Stomach (tissue), 9 donors: ENCODE measurements around the gene SF1. TPM values are rescaled to one million over a fixed set of nuclear protein-coding genes. Genes with fewer than 3 reads are reported as not detected.

Experiments
- DNase-seq, 2 donors: peaks; one replicate each; pipeline versions ENCODE4 v3.0.0 to v3.0.0-alpha.2; 2013 to 2019
- H3K27ac ChIP-seq, 5 donors: fragments of 200-600 bp in 4 of 5; sonication (generic) in 4 of 5; one replicate each; pipeline ENCODE4 v1.5.1; 2013 to 2019; ENCODE audit warnings: mild to moderate bottlenecking in 1 of 5, moderate library complexity in 1 of 5
- H3K27me3 ChIP-seq, 3 donors: fragments of 200-600 bp; sonication (generic); one replicate each; pipeline ENCODE4 v1.5.1; 2017 to 2019; ENCODE audit warnings: mixed run types in 1 of 3
- H3K36me3 ChIP-seq, 4 donors: fragments of 200-600 bp; sonication (generic); 1 replicate in 3 of 4; 2 replicates in 1 of 4; pipeline ENCODE4 v1.5.1; 2016 to 2019
- H3K4me1 ChIP-seq, 4 donors: fragments of 200-600 bp; sonication (generic); one replicate each; pipeline ENCODE4 v1.5.1; 2016 to 2019
- H3K4me3 ChIP-seq, 4 donors: fragments of 200-600 bp; sonication (generic) in 3 of 4; one replicate each; pipeline ENCODE4 v1.5.1; 2016 to 2019; ENCODE audit warnings: mild to moderate bottlenecking in 1 of 4
- H3K9me3 ChIP-seq, 4 donors: fragments of 200-600 bp; sonication (generic); one replicate each; pipeline ENCODE4 v1.5.1; 2016 to 2019
- EP300 ChIP-seq: sonication (generic); formaldehyde crosslinking; IDR thresholded peaks from one replicate; pipeline ENCODE4 v1.6.1; 2017; ENCODE audit warnings: antibody characterized with exemption
- POLR2A ChIP-seq, 4 donors: fragments of 450-650 bp; IDR thresholded peaks; one replicate each; pipeline ENCODE4 v1.6.1; 2016; ENCODE audit warnings: antibody characterized with exemption in 4 of 4, control low read depth in 2 of 4, mild to moderate bottlenecking in 1 of 4, moderate library complexity in 1 of 4
- POLR2AphosphoS5 ChIP-seq, 3 donors: sonication (generic); formaldehyde crosslinking; IDR thresholded peaks; one replicate each; pipeline ENCODE4 v1.6.1; 2016; ENCODE audit warnings: antibody characterized with exemption in 3 of 3
- WGBS, 5 donors: extraction: QIAGEN DNeasy Blood & Tissue Kit in 3 of 5; methylation state at CpG; one replicate each; pipeline versions ENCODE4 v1.1.5 to v1.1.7; 2013 to 2018; 5-methylcytosine and 5-hydroxymethylcytosine counted together
- intact Hi-C: fragments of 100-400 bp; cut with DNase I; formaldehyde crosslinking; loops from one replicate; pipeline ENCODE4 v1.15.1; 2023; ENCODE audit warnings: low total_unique reads
- polyA plus RNA-seq, 3 donors: library from polyadenylated mRNA; stranded (reverse); fragments of 200-250 nt; gene quantifications; one replicate each; pipeline ENCODE4 v1.2.3, GENCODE V29; 2013
- total RNA-seq, 5 donors: library from RNA; depleted of rRNA; stranded (reverse); fragments of >200 nt; gene quantifications; one replicate each; pipeline versions ENCODE4 v1.1.0 to v1.2.3, GENCODE V29; 2014 to 2016
- TF ChIP-seq, protein P1 (sequence below), 7 experiments: fragments of 450-650 bp in 4 of 7; fragments of 200-600 bp in 3 of 7; sonication (generic) in 3 of 7; IDR thresholded peaks; one replicate each; pipeline ENCODE4 v1.5.1; 2016 to 2019; ENCODE audit warnings: antibody characterized with exemption in 7 of 7, control low read depth in 2 of 7, mild to moderate bottlenecking in 1 of 7
- donor health status: healthy with polysubstance abuse.
- donor health status: Bipolar disorder and iron deficiency.
- donor health status: healthy.

The SF1 gene
- total and polyA plus RNA-seq, 8 donors = 57.5 to 341 (median 248) TPM

DNA sequence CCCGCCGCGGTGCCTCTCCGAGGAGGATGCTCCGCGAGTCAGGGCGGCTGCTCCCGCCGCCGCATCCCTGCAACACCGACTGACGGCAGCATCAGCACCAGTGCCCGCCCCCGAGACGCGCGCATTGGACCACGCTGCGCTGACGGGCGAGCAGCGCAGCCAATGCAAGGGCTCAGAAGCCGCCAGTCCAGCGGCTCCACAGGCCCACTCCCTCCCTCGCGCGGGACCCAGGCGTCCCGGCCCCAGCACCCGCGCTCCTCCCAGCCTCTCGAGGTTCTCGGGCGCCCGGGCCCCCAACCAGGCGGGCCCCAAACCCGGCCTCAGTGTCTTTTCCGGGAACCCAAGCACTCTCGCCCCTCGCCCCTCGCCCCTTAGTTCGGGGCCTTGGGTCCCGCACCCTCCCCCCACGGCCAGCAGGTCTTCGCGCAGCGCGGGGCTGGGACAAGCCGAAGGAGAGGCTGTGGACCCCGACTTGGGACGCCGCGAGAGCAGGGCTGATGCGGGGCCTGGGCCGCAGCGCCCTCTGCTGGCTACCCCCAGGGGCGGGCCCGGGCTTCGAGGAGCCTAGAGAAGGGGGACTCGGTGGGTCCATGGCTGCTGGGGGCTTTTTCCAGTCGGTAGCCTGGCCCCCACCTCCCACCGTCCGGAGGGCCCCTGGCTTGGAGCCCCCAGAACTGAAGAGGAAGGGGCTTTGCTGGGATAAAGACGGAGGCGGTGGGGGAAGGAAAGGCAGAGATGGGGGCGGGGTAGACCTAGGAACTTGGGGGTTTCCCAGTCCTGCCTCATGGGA lies 55.0 kb downstream of the SF1 start, which contains the start of gene NRXN2:
TSS of gene NRXN2 (minus strand) at position 81 of the 790 bp plus-strand sequence. CDS start 9,498 bp downstream, outside the sequence.
- peak within 1 kb of the TSS in 4 of 5 donors; percentile 46 to 77 (median 59) for H3K27ac ChIP-seq
- 1 to 5% (median 2%) methylated on average over 21 to 66 of the region's 66 CpGs for WGBS, 5 donors

DNA sequence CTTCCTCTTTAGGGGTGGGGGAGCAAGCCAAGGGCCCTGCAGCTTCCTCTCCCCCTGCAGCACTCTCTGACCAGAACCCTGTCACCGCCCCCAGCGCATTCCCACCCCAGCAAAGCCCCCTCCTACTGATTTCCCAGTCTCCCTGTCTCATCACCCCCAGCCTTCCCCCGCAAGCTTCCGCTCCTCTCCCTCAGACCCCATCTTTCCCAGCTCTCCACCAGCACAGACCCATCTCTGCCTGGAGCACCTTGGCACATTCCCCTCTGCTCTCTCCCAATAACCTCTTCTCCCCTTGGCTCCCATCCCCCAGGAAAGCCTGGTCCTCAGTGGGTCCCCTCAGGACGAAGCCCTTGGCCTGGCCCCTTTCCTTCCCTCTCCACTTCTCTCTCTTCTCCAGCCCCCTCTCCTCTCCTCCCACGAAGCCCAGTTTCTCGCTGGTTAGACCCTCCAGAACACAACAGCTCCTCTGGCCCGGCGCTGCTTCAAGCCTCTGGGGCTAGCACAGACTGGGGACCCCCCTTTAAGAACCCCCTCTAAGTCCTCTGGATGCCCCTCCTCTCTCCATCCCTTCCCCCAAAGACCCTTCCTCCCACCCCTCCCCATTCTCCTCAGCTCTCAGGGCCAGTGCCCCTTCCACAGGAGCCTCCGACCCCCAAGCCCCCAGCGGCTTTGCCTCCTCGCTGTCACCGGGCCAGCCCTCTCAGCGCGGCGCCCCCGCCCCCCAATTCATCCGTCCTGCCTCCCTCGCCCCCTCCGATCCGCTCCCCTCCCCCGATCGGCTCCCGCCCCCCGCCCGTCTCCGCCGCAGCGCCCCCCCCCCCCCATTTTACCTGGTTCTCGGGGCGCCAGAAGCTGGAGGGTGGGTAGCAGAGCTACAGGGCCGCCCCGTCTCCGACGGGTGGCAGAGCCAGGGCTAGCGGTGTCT lies 55.9 kb downstream of the SF1 start:
- Histone ChIP-seq H3K27ac (no peak overlapping the region), H3K4me1 (peaks cover 0 to 14% (median 11%) of the 10 kb centered on the region in 4 donors), H3K36me3 (peaks cover 0 to 6% (median 0%) of the 10 kb centered on the region in 4 donors), H3K4me3 (peak overlapping the region in 3 of 4 donors; percentile 74 to 88 (median 76)), H3K27me3 (peaks cover 0 to 57% (median 44%) of the 10 kb centered on the region in 3 donors), H3K9me3 (no peaks in the 10 kb centered on the region)
- TF ChIP-seq, protein P1, sequence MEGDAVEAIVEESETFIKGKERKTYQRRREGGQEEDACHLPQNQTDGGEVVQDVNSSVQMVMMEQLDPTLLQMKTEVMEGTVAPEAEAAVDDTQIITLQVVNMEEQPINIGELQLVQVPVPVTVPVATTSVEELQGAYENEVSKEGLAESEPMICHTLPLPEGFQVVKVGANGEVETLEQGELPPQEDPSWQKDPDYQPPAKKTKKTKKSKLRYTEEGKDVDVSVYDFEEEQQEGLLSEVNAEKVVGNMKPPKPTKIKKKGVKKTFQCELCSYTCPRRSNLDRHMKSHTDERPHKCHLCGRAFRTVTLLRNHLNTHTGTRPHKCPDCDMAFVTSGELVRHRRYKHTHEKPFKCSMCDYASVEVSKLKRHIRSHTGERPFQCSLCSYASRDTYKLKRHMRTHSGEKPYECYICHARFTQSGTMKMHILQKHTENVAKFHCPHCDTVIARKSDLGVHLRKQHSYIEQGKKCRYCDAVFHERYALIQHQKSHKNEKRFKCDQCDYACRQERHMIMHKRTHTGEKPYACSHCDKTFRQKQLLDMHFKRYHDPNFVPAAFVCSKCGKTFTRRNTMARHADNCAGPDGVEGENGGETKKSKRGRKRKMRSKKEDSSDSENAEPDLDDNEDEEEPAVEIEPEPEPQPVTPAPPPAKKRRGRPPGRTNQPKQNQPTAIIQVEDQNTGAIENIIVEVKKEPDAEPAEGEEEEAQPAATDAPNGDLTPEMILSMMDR (IDR thresholded peaks at IDR 0.05) = no peak
- TF ChIP-seq POLR2AphosphoS5 (IDR thresholded peaks at IDR 0.05) (no peak), POLR2A (IDR thresholded peaks at IDR 0.05) (no peak), EP300 (no peak)
- peak in 1 of 2 donors; percentile 20 for DNase-seq
- intact Hi-C loops = no loop called here
- WGBS, 5 donors = 12 to 18% (median 13%) methylated on average over 14 to 32 of the region's 36 CpGs

More for the DNA sequence above, 55.0 kb downstream of the SF1 start, which contains the start of gene NRXN2:
- Histone ChIP-seq H3K4me3 (peak within 1 kb of the TSS; percentile 64 to 88 (median 75)), H3K27me3 (peaks cover 0 to 48% (median 36%) of the 10 kb centered on the region in 3 donors), H3K36me3 (peaks cover 0 to 11% (median 0%) of the 10 kb centered on the region in 4 donors), H3K9me3 (no peaks in the 10 kb centered on the region), H3K4me1 (peaks cover 0 to 14% (median 11%) of the 10 kb centered on the region in 4 donors)
- no peak for TF ChIP-seq EP300
- TF ChIP-seq, protein P1 (IDR thresholded peaks at IDR 0.05) = peak in 5 of 7 experiments; percentile 75 to 97 (median 88)
- intact Hi-C loops = no loop called here
- DNase-seq = peak; percentile 86 to 95

DNA sequence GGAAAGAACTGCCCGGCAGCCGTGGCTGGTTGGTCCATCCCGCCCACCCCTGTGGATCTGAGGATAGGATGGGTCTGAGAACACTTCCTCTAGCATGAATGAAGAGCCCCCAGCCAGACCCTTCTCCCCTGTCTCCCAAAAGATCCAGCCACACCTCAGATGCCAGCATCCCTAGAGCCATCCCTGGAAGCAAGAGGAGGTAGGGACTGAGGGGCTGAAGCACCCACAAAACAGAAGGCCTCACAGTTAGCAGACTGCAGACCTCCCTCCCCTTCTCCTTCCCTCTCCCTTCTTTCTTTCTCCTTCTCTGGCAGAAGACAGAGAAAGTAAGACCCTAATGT lies 57.0 kb downstream of the SF1 start:
- DNase-seq = no peak

More for the DNA sequence above, 57.0 kb downstream of the SF1 start:
- intact Hi-C loops = no loop called here
- H3K27me3 ChIP-seq = peaks cover 0 to 68% (median 55%) of the 10 kb centered on the region in 3 donors
- H3K9me3 ChIP-seq = no peaks in the 10 kb centered on the region
- H3K36me3 ChIP-seq = no peaks in the 10 kb centered on the region
- 47 to 69% (median 61%) methylated on average over 3 of the region's 3 CpGs; no CpG with 5 or more reads in 1 of the 5 donors for WGBS, 5 donors
- no peak overlapping the region for H3K27ac ChIP-seq
- TF ChIP-seq, protein P1 (IDR thresholded peaks at IDR 0.05) = no peak
- no peak for TF ChIP-seq POLR2AphosphoS5 (IDR thresholded peaks at IDR 0.05)
- H3K4me1 ChIP-seq = peaks cover 0 to 14% (median 11%) of the 10 kb centered on the region in 4 donors
- no peak overlapping the region for H3K4me3 ChIP-seq
